Cardiac muscle cell (in vitro differentiated cells and primary cell): ENCODE measurements around the gene TMEM154. TPM values are rescaled to one million over a fixed set of nuclear protein-coding genes. Genes with fewer than 3 reads are reported as not detected.

Experiments used
- DNase-seq, 2 donors: peaks; one replicate each; pipeline versions ENCODE4 v3.0.0 to v3.0.0-alpha.2; 2010 to 2017; ENCODE audit warnings: low read depth in 1 of 2, low spot score in 1 of 2
- H3K27ac ChIP-seq: fragments of 200-600 bp; sonication (generic); 2 replicates; pipeline ENCODE4 v1.5.1; 2016
- H3K27me3 ChIP-seq: fragments of 200-600 bp; sonication (generic); 2 replicates; pipeline ENCODE4 v1.6.0; 2016; ENCODE audit warnings: control low read depth
- H3K36me3 ChIP-seq: fragments of 200-600 bp; sonication (generic); 2 replicates; pipeline ENCODE4 v1.5.1; 2016; ENCODE audit warnings: control low read depth
- H3K4me1 ChIP-seq: fragments of 200-600 bp; sonication (generic); 2 replicates; pipeline ENCODE4 v1.8.1; 2017; ENCODE audit warnings: low read depth, mild to moderate bottlenecking, mixed run types
- H3K4me3 ChIP-seq: fragments of 200-600 bp; sonication (generic); 2 replicates; pipeline ENCODE4 v1.5.1; 2016; ENCODE audit warnings: mild to moderate bottlenecking
- H3K9me3 ChIP-seq: fragments of 200-600 bp; sonication (generic); 2 replicates; pipeline ENCODE4 v1.5.1; 2017; ENCODE audit warnings: low read depth, mild to moderate bottlenecking, control low read depth
- CTCF ChIP-seq: IDR thresholded peaks from 2 replicates; pipeline ENCODE4 v1.5.1; 2012; ENCODE audit warnings: low read depth, mild to moderate bottlenecking, low read length
- polyA plus RNA-seq: library from polyadenylated mRNA; unstranded; fragments of >200 nt; fragmentation: Nextera tagmentation; extraction: Ambion mirVana; gene quantifications from 2 replicates; pipeline ENCODE4 v1.2.1, GENCODE V29; 2016
- total RNA-seq: library from RNA; depleted of rRNA; stranded (reverse); fragments of >200 nt; gene quantifications from 2 replicates; pipeline ENCODE4 v1.2.3, GENCODE V29; 2016

TMEM154 gene
- total and polyA plus RNA-seq, 2 experiments from 2014 or later: 0.12 to 0.21 TPM

- no peak overlapping the region for H3K4me3 ChIP-seq
- no peaks in the 10 kb centered on the region for H3K27me3 ChIP-seq
- peaks cover 12% of the 10 kb centered on the region for H3K4me1 ChIP-seq
- no peaks in the 10 kb centered on the region for H3K9me3 ChIP-seq
- no peak for TF ChIP-seq CTCF
- H3K36me3 ChIP-seq: no peaks in the 10 kb centered on the region
- no peak for DNase-seq
- no peak overlapping the region for H3K27ac ChIP-seq
These were observed 35.7 kb downstream of the TMEM154 start for GRCh38 chr4:152644130-152644529.

- H3K9me3 ChIP-seq: no peaks in the 10 kb centered on the region
- no peaks in the 10 kb centered on the region for H3K27me3 ChIP-seq
- peaks cover 12% of the 10 kb centered on the region for H3K4me1 ChIP-seq
- H3K4me3 ChIP-seq: no peak overlapping the region
- no peak for TF ChIP-seq CTCF
- H3K27ac ChIP-seq: peak overlapping the region; percentile 55
- DNase-seq: peak in 1 of 2 donors; percentile 46
- no peaks in the 10 kb centered on the region for H3K36me3 ChIP-seq
These were observed 36.4 kb downstream of the TMEM154 start for GRCh38 chr4:152643153-152644035.

GRCh38 chr4:152640058-152640921 is 39.5 kb downstream of the TMEM154 start:
- no peaks in the 10 kb centered on the region for H3K9me3 ChIP-seq
- TF ChIP-seq CTCF: peak; percentile 47
- peaks cover 12% of the 10 kb centered on the region for H3K4me1 ChIP-seq
- no peak overlapping the region for H3K27ac ChIP-seq
- no peak overlapping the region for H3K4me3 ChIP-seq
- DNase-seq: peak; percentile 38 to 41
- H3K27me3 ChIP-seq: no peaks in the 10 kb centered on the region
- H3K36me3 ChIP-seq: no peaks in the 10 kb centered on the region

- Histone ChIP-seq H3K27me3 (no peaks in the 10 kb centered on the region), H3K4me1 (no peaks in the 10 kb centered on the region), H3K4me3 (no peak overlapping the region), H3K9me3 (no peaks in the 10 kb centered on the region), H3K27ac (no peak overlapping the region), H3K36me3 (no peaks in the 10 kb centered on the region)
- peak in 1 of 2 donors; percentile 77 for DNase-seq
- TF ChIP-seq CTCF: no peak
These were observed 43.9 kb downstream of the TMEM154 start for GRCh38 chr4:152635851-152636250.

- no peaks in the 10 kb centered on the region for H3K4me1 ChIP-seq
- TF ChIP-seq CTCF: no peak
- H3K27me3 ChIP-seq: no peaks in the 10 kb centered on the region
- no peak overlapping the region for H3K4me3 ChIP-seq
- H3K36me3 ChIP-seq: no peaks in the 10 kb centered on the region
- no peak overlapping the region for H3K27ac ChIP-seq
- DNase-seq: peak in 1 of 2 donors; percentile 45
- H3K9me3 ChIP-seq: no peaks in the 10 kb centered on the region
These were observed 45.6 kb downstream of the TMEM154 start for GRCh38 chr4:152634110-152634760.
